HG03060 (cell line): ENCODE data around the gene DUS2.

Experiments
- ATAC-seq: cut with Tn5 transposase; IDR thresholded peaks from one replicate; pipeline ENCODE4 v1.9.1; 2021; ENCODE audit warnings: low read depth, moderate number of reproducible peaks; ENCODE audit not compliant: unreplicated experiment

Gene DUS2

DNA sequence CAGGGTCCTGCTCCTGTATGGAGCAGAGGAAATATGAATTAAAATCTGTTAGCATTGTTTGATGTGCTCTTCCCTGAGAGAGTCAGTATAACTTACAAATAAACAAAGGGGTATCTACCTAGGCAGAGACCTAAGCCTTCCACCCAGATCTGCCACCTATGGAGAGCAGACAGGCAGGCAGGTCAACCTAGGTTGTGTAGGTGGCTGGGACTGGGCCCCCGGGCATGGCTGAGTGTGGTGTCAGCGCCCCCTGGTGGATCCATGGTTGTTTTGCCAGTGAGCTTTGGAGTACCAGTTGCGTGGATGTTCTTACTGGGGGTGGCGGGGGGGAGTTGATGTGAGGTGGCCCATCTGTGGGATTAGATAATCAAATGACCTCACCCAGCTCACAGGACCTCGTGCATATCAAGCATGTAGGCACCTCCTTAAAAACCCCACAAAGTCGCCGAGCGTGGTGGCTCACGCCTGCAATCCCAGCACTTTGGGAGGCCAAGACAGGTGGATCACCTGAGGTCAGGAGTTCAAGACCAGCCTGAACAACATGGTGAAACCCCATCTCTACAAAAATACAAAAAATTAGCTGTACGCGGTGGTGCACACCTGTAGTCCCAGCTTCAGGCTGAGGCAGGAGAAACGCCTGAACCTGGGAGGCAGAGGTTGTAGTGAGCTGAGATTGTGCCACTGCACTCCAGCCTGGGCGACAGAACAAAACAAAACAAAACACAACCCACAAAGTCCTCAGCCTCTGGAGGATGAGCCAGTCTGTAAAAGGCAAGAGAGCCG, 17.6 kb downstream of the DUS2 start:
- peak; percentile 69 for ATAC-seq

DNA sequence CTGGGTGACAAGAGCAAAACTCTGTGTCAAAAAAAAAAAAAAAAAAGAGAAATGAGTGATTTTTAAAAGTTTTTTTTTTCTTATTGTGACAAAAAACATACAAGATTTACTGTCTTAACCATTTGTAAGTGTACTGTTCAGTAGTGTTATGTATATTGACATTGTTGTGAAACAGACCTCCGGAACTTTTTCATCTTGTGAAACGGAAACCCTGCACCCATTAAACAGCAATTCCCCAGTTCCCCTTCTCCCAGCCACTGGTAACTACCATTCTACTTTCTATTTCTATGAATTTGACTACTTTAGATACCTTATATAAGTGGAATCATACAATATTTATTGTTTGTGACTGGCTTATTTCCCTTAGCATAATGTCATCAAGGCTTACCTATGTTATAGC, 18.7 kb downstream of the DUS2 start:
- no peak for ATAC-seq

DNA sequence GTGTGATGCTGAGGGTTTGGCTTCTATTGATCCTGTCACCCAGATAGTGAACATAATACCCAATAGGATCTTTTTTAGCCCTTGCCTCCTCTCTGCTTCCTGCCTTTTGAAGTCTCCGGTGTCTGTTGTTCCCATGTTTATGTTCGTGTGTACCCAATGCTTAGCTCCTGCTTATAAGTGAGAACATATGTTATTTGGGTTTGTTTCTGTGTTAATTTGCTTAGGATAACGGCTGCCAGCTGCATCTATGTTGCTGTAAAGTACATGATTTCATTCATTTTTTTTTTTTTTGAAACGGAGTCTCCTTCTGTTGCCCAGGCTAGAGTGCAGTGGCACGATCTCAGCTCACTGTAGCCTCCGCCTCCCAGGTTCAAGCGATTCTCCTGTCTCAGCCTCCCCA, 23.0 kb downstream of the DUS2 start:
- no peak for ATAC-seq

- ATAC-seq: no peak
Measured at GRCh38 chr16:68047987-68048386, 24.9 kb downstream of the DUS2 start.

DNA sequence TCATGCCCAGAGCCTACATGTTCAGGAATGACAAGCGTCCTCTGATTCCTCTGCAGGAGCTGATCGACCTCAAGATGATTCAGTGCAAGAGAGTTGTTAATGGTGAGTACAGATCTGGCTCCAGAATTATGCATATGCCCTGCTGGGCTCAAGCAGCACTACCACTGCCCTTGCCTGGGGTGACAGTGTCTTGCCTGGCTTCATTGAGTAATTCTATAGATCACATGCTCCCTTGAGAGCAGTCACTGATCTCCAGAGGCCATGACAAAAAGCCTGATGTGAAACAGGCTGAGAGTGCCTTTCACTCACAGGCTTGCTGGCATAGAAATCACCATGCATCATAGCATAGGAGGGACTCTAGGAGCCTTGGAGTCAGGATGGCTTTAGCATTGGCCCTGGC, 26.4 kb downstream of the DUS2 start:
- ATAC-seq: no peak

- ATAC-seq: no peak
Measured at GRCh38 chr16:68055395-68055794, 32.3 kb downstream of the DUS2 start.

DNA sequence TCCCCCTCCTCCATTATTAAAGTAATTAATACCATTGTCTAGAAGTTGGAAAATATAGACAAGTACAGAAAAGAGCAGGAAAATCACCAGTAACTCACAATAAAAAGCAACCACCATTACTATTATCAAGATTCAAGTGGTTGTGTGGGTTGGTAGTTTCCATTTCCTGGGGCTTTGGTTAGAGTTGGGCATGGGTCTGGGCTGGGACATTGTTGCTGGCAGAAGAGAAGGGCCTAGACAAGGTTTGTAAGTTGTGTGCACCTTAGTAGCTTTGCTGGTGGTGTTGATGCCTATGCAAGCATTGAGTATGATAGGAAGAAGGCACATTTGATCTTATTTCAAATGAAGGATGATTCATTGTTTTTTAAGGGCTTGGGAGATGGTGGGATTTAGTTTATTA, 36.7 kb downstream of the DUS2 start:
- ATAC-seq: no peak

DNA sequence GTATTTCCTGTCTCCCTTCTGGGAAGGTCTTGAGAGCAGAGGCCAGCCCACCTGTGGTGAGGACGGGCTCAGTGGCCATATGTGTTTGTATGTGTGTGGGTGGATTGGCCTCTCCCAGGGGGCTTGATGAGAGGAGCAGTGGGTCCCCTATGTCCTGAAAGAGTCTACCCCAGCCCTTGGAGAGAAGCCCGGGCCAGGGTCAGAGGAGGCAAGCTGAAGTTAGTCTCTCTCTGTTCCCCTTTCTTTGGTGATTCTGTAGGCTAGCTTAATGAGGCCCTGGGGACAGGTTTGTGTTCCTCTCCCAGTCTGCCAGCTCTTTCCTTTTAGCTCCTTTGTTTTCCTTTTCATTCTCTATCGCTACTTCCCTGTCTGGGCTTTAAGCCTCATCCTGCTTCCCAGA, 38.3 kb downstream of the DUS2 start:
- no peak for ATAC-seq

GRCh38 chr16:68062910-68063393, 39.9 kb downstream of the DUS2 start:
- no peak for ATAC-seq

- no peak for ATAC-seq
Measured at GRCh38 chr16:68064791-68065365, 41.8 kb downstream of the DUS2 start.

GRCh38 chr16:68065716-68066305, 42.7 kb downstream of the DUS2 start:
- ATAC-seq: no peak

- no peak for ATAC-seq
Measured at GRCh38 chr16:68066763-68067162, 43.7 kb downstream of the DUS2 start.

DNA sequence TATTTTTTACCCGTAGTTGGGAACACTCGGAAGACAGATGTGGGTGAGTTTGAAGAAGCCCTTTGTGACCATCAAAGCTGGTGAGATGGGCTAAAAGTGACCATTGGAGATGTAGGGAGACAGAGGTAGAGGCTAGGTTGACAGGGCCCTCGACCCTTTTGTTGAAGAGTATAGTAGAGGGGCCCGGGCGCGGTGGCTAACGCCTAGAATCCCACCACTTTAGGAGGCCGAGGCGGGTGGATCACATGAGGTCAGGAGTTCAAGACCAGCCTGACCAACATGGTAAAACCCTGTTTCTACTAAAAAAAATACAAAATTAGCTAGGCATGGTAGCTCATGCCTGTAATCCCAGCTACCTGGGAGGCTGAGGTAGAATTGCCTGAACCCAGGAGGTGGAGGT, 45.8 kb downstream of the DUS2 start:
- ATAC-seq: no peak

DNA sequence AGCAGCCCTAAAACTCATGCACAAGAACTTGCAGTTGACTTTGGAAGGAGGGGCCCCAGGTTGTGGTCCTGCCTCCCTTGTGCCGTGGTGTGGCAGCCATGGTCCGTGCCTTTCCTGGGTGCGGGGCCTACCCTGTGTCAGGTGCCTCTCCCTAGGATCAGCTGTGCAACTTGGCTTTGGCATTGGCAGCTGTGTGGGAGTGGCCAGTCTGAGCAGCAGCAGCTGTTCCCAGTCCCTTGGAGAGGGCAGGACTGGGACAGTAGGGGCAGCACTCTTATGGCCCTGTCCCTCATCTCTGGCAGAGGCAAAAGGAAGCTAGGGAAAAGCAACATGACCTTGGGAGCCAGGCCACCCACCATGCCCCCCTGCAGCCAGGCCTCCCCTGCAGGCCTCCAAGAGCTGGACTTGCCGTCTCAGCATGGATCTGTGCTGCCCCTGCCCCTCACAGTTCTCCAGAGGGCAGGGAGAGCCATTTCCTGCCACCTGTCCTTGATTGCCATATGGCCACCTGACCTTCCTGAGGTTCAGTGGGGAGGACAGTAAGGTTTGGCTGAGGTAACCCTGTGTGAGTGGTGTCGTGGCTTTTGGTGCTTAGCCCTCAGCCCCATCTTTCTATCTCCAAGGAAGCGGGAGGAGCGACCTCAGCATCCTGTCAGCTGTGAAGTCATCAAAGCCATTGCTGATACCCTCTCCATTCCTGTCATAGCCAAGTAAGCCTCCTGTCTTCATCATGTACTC, 46.6 kb downstream of the DUS2 start:
- no peak for ATAC-seq

DNA sequence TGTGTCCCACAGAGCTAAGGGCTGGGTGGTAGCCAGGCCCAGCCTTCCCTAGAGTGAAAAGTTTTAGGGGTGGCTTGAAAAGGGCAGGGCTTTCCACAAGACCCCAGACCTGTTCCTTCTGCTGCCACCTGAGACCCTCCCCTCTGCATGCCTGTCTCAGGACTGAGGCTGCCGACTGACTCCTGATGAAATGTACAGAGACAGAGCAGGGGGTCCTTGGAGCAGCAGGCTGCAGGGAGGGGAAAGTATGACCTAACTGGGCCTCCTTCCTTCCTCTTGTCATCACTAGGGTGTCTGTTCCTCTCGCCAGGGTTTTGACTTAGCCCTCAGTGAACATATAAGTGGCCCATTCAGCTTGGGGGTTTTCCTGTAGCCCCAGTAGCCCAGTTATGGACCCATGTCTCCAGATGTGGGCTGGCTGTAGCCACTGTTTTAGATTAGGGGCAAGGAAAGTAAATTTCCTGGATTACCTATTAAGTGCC, 47.2 kb downstream of the DUS2 start:
- ATAC-seq: no peak

DNA sequence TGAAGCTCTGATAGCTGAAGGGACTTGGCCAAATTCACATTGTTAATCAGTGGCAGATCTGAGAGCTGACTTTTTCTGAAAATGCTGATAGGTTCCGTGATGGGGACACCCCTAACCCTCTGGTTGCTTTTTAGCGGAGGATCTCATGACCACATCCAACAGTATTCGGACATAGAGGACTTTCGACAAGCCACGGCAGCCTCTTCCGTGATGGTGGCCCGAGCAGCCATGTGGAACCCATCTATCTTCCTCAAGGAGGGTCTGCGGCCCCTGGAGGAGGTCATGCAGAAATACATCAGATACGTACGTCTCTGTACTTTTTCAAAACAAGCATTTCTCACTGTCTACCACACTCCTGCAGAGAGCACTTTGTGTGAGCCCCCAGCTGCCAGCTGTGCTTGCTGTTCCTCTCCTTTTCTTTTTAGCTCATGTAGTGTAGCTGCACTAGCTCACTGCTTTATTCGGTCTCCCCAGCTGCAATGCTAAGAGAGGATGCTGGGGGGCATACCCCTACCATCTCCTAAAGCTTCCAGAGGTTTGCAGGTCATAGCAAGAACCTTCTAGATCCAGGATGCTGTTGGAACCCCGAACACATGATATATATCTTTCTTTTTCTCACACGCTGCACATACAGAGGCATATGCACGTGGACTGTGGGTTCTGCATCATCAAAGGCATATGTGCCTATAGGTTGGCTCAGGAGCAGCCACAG, 47.9 kb downstream of the DUS2 start:
- ATAC-seq: no peak

DNA sequence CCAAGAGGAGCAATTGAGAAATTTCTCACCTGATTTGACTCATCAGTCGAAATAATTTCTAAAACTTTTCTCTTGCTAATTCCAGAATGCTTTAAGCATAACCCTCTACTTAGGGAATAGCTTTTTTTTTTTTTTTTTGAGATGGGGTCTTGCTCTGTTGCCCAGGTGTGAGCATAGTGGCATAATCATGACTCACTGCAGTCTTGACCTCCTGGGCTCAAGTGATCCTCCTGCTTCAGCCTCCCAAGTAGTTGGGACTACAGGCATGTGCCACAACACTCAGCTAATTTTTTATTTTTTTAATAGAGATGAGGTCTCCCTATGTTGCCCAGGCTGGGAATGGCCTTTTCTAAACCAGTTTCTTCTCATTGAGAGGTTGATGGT, 48.4 kb downstream of the DUS2 start:
- ATAC-seq: no peak

DNA sequence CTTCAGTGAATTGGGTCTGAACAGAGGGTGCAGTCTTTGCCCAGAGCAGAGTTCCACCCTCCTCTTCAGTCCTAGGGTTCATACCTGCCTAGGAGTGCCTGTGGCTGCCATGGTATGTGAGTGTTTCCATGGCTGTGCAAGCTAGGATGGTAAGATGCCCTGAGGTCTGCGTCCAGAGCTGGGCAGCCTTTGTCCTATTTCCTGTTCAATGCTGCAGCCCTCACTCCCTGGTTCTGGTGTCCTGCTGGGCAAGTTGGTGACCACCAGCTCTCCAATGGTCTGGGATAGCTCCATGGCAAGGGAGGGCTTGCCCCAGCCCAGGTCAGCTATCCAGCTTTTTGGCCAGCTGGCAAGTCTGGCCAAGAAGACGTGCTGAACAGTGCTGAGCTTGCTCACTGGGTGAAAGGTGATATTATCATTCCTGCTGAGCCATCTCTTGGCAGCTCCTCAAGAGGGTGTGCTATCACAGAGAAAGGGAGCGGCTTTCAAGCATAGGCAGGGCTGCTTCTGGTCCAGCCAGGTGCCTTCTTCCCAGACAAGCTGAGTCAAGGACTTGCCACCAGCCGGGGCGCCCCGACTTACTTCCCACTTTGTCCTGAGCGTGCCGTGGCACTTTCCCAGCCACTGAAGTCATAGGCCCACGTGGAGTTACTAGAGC, 49.1 kb downstream of the DUS2 start:
- ATAC-seq: no peak

- peak; percentile 2 for ATAC-seq
Measured at GRCh38 chr16:68073902-68074760, 51.0 kb downstream of the DUS2 start.
